GM10248 (cell line): ENCODE measurements around the gene AQP1.

Source experiments
- CTCF ChIA-PET: fragments of 300-600 bp; sonication (Branson Sonifier 250); formaldehyde crosslinking; extraction: SDS; loops from one replicate; lab custom pipeline; 2021; ENCODE audit warnings: antibody characterized with exemption; lab: Yijun Ruan, JAX
- POLR2A ChIA-PET: fragments of 350-650 bp; sonication (Branson Sonifier 250); formaldehyde crosslinking; extraction: SDS; loops from one replicate; lab custom pipeline; 2020; ENCODE audit warnings: antibody characterized with exemption; lab: Yijun Ruan, JAX
- DNase-seq: peaks from one replicate; pipeline ENCODE4 v3.0.0; 2012; ENCODE audit errors: extremely low spot score
- TF ChIP-seq, protein P1 (sequence below): IDR thresholded peaks from 2 replicates; pipeline ENCODE4 v1.5.1; 2012; ENCODE audit warnings: mild to moderate bottlenecking, low read depth; ENCODE audit errors: extremely low read depth, missing control alignments, control extremely low read depth

Gene AQP1

DNA sequence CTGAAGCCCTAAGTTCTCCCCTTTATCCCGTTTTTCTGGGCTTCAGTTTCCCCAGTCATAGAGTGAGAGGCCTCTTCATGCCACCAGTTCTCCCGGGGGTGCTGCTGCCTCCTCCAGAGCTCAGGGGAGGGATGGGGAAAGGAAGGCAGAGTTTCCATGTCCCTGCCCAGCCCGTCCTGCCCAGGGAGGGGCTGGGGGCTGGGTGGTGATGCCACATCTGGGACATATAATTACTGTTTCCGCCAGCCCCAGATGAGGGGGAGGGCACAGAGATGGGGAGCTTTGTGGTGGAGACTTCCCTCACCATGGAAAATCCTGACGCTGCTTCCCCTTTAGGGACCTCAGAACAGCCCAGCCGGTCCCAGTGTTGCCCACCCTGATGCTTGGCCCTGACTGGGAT, 4.1 kb downstream of the AQP1 start:
- ChIA-PET CTCF (no interaction called here), POLR2A (no interaction called here)
- TF ChIP-seq, protein P1, sequence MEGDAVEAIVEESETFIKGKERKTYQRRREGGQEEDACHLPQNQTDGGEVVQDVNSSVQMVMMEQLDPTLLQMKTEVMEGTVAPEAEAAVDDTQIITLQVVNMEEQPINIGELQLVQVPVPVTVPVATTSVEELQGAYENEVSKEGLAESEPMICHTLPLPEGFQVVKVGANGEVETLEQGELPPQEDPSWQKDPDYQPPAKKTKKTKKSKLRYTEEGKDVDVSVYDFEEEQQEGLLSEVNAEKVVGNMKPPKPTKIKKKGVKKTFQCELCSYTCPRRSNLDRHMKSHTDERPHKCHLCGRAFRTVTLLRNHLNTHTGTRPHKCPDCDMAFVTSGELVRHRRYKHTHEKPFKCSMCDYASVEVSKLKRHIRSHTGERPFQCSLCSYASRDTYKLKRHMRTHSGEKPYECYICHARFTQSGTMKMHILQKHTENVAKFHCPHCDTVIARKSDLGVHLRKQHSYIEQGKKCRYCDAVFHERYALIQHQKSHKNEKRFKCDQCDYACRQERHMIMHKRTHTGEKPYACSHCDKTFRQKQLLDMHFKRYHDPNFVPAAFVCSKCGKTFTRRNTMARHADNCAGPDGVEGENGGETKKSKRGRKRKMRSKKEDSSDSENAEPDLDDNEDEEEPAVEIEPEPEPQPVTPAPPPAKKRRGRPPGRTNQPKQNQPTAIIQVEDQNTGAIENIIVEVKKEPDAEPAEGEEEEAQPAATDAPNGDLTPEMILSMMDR, result no peak
- DNase-seq, result no peak

DNA sequence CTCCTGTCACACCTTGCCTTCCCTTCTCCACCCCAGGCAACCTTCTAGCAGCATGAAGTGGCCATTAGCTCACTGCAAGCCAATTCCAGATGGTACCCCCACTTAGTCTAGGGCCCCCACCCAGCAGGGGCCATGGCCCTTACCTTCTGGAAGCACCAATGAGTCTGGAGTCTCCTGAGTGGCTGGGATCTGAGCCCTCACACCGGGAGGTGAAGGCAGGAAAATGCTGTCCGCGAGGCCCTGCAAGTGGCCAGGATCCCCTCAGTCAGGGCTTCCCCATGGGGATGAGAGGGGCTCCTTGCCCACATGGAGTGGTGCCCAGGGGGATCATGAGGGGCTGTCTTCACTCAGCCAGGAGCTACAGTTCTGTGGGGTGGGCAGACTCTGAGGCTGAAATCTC, 4.6 kb downstream of the AQP1 start:
- no peak for DNase-seq
- TF ChIP-seq, protein P1, result no peak
- CTCF ChIA-PET, result interaction anchor here (1.6 kb wide), 1 partner anchor 58 kb away, joined by 4 read pairs; no protein-coding TSS in a partner anchor
- POLR2A ChIA-PET, result no interaction called here

DNA sequence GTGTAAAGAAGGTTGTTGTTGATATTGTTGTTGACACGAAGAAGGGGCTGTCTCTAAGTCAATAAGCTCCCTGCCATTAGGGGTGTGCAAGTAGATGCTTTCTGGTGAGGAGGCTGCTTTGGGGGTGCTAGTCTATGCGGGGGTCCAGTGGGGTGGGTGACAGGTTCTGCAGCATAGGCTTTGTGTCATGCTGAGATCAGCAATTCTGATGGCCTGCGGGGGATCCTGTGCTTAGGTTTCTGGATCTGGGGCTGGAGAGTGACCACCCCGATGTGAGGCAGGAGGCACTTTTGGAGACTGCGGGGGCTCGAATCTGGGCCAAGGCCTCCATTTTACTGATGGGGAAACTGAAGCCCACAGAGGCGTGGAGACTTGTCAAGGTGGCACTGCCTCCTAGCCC, 5.1 kb downstream of the AQP1 start:
- no peak for DNase-seq
- TF ChIP-seq, protein P1, result no peak
- POLR2A ChIA-PET, result no interaction called here
- CTCF ChIA-PET, result interaction anchor here (1.6 kb wide), 1 partner anchor 58 kb away, joined by 4 read pairs; no protein-coding TSS in a partner anchor

DNA sequence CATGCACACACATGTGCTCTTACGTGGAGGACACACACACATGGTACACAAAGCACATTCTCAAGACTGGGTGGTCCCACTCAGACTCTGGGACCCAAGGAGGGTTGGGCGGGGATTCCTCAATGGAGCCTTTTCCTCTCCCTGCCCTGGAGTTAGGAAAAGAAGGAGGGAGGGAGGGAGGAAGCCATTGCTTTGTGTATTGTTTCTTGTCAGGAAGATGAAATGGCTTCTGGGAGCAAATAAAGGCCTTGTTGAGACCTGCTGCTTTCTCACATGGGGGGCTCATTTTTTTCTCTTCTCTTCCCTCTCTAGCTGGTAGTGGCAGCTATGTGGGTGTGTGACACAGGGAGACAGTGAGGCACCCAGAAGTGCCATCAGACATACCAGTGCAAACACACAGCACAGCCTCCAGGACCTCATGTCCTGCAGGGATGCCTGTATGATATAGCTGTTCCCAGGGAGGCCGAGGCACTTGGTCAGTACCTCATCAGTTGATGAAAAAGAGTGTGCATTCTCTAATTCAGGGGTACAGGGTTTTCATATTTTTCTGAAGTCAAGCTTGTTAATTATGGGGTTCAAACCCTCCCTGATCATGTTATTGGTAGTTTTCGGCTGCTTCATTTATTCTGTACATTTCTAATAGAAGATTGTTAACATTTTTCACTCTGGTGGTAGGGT, 5.7 kb downstream of the AQP1 start:
- CTCF ChIA-PET, result interaction anchor here (1.6 kb wide), 1 partner anchor 57 kb away, joined by 4 read pairs; no protein-coding TSS in a partner anchor
- TF ChIP-seq, protein P1, result no peak
- POLR2A ChIA-PET, result no interaction called here
- no peak for DNase-seq

DNA sequence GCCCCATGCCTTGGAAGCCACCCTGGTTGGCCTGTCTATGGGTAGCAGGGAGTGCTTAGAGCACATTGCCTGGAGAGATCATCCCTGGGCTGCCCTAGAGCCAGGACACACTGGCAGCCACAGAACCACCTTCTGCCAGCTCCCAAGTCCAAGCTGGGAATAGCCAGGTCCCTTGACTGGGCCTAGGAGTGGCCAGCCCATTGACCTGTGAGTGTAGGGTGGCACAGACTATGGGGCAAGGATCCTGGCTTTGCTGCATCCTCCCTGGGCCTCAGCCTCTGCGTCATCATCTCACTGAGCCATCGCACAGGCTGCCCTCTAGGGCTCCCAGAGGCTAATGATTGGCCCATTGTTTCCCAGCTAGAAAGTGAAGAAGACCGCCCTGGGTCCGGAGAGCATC, 7.0 kb downstream of the AQP1 start:
- POLR2A ChIA-PET, result interaction anchor here (0.7 kb wide), 1 partner anchor 784 kb away, joined by 8 read pairs; the partner anchor contains the start of gene MTURN

DNA sequence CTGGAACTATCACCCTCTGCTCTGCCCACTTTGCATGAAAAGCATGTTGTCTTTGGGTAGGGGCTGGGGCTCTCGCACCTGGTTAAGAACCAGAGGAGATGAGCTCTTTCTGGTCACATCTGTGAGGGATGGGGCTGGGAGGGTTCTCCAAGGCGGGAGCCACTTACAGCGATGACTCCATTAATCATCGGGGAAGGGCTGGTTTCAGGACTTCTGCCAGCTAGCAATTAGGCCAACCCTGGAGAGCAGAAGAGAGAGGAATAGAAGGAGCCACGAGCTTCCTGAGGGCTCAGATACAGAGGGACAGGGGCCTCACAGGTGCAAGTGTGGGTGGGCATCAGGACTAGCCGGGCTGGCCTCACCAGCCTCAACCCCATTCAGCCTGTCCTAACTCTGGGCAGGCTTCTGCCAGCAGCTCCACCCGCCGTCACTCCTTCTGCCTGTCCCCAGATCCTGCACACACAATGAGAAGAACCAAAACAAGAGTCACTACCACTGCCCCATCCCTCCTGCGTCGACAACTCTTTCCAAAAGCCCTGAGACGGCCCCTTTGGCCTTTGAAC, 8.4 kb downstream of the AQP1 start:
- ChIA-PET POLR2A (no interaction called here), CTCF (interaction anchor here (1.1 to 3.3 kb wide), 6 partner anchors 9 to 63 kb away, joined by 3 to 16 read pairs (median 4); no protein-coding TSS in a partner anchor)
- TF ChIP-seq, protein P1, result no peak
- no peak for DNase-seq

More for the DNA sequence above, 7.0 kb downstream of the AQP1 start:
- DNase-seq, result no peak
- CTCF ChIA-PET, result interaction anchor here (3.3 kb wide), 1 partner anchor 20 kb away, joined by 16 read pairs; no protein-coding TSS in a partner anchor
- TF ChIP-seq, protein P1, result no peak
